Measurements from ENCODE around the gene RAP2A.

DNA sequence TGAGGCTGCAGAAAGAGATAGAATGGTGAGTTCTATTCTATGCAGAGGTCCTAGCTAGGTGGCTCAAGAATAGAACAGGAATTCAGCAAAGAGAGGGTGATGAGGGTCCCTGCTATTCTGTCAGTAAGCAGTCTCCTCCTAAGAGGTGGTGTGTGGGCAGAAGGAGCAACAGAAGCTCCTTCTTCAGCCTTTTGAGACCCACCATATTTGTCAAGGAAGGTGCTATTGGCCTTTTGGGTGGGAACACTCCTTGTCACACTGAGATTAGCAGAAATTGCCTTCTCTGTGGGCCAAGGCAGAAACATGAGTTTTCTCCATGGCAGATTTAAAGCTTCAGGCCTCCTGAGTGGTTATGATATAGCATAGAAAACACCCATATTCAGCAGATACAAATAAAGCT is 39.4 kb upstream of the RAP2A start:
- TF ChIP-seq CTCF (IDR thresholded peaks at IDR 0.05) (no peak), POLR2A (IDR thresholded peaks at IDR 0.05) (no peak), EP300 (IDR thresholded peaks at IDR 0.05) (no peak)
